Esophagus (tissue), 2 donors: Measurements from ENCODE around the gene ANKRD22. TPM values are rescaled to one million over a fixed set of nuclear protein-coding genes. Genes with fewer than 3 reads are reported as not detected.
A peak's percentile ranks its signal among the peaks of the same experiment; 100 is the strongest.

Source experiments
- H3K27ac ChIP-seq, 2 donors: one replicate each; pipeline ENCODE4 v1.5.1; 2013; ENCODE audit warnings: low read depth in 2 of 2, mild to moderate bottlenecking in 2 of 2, inconsistent platforms in 1 of 2, low read length in 1 of 2, moderate library complexity in 1 of 2
- H3K27me3 ChIP-seq, 2 donors: one replicate each; pipeline ENCODE4 v1.6.1; 2013; ENCODE audit warnings: low read length in 2 of 2, control low read depth in 1 of 2, mild to moderate bottlenecking in 1 of 2; ENCODE audit not compliant: insufficient read depth in 2 of 2, control insufficient read depth in 1 of 2
- H3K36me3 ChIP-seq, 2 donors: one replicate each; pipeline ENCODE4 v1.6.1; 2013; ENCODE audit warnings: low read length in 1 of 2; ENCODE audit not compliant: control insufficient read depth in 2 of 2, insufficient read depth in 2 of 2
- H3K4me1 ChIP-seq, 2 donors: one replicate each; pipeline ENCODE4 v1.6.1; 2013; ENCODE audit warnings: low read length in 1 of 2; ENCODE audit not compliant: control insufficient read depth in 2 of 2, insufficient read depth in 2 of 2
- H3K4me3 ChIP-seq, 2 donors: one replicate each; pipeline ENCODE4 v1.5.1; 2013; ENCODE audit warnings: low read length in 2 of 2, mild to moderate bottlenecking in 2 of 2, low read depth in 1 of 2, moderate library complexity in 1 of 2
- H3K9me3 ChIP-seq, 2 donors: one replicate each; pipeline ENCODE4 v1.6.1; 2013; ENCODE audit warnings: mild to moderate bottlenecking in 2 of 2, low read depth in 1 of 2, low read length in 1 of 2, moderate library complexity in 1 of 2; ENCODE audit not compliant: control insufficient read depth in 2 of 2, insufficient read depth in 1 of 2
- WGBS, 2 donors: extraction: QIAGEN DNeasy Blood & Tissue Kit; methylation state at CpG; one replicate each; pipeline ENCODE4 v1.1.7; 2013; 5-methylcytosine and 5-hydroxymethylcytosine counted together
- polyA plus RNA-seq, 2 donors: library from polyadenylated mRNA; stranded (reverse); fragments of 200-250 nt; gene quantifications; one replicate each; pipeline ENCODE4 v1.2.3, GENCODE V29; 2013
- donor health status: healthy with polysubstance abuse.
- donor health status: Bipolar disorder and iron deficiency.

ANKRD22 gene
- polyA plus RNA-seq, 2 donors = 31.5 to 46.0 TPM

DNA sequence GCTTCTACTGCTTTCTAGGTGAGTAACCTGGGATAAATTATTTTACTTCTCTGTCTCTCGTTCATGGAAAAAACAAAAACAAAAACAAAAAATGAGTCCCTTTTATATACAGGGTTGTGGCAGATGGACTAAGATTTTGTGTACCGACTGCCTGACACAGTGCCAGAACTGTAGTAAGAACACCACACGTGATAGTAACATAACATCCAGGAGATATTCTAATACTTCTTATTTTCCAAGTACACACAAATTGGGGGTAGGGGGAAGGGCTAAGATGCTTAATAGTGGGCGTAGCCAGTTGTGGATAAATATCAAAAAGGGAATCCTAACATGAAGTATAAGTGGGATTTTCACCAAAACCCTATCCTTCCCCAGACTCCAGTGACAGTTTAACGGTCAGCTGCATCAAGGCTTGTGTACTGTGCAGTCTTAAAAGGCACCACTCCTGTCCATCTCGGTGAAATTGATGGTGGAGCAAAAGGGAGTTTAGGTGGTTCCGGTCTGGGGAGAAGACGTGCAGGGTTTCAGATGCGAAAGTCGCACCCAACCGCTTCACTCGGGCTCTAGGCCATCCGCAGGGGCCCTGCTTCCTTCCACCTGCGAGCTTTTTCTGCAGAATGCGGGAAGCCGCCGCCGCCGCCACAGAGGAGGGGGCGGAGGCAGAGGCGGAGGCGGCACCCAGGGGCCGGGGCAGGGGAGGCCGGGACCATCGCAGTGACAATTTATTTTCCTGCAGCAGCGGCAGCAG is 28.1 kb upstream of the ANKRD22 start, which contains the start of gene STAMBPL1:
Gene STAMBPL1 (plus strand): TSS at position 712 of the 748 bp plus-strand sequence. CDS start 21,464 bp downstream, outside the sequence.
- no peaks in the 10 kb centered on the region for H3K36me3 ChIP-seq
- H3K27me3 ChIP-seq = no peaks in the 10 kb centered on the region
- H3K9me3 ChIP-seq = no peaks in the 10 kb centered on the region
- H3K4me3 ChIP-seq = peak within 1 kb of the TSS; percentile 84 to 98
- H3K27ac ChIP-seq = peak within 1 kb of the TSS; percentile 89
- no peaks in the 10 kb centered on the region for H3K4me1 ChIP-seq
- 3 to 4% methylated on average over 25 to 26 of the region's 26 CpGs for WGBS, 2 donors

DNA sequence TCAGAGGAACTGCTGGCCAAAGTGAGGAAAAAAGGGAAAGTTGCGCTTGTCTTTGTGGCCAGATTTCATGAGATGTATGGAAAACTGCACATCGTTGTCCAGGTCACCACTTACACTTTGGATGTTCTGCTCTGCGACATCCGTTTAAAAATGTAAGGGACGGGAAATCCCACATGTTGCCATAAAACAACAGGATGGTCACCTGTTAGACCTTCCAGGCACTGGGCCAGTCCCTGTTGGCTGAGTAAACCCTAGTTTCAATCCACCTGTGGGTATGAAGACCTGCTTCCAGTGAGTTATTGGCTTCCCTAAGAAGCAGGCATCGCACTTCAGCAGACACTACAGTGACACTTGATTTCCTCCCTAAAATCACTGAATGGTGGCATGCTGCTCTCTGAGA is 25.7 kb upstream of the ANKRD22 start:
- WGBS, 2 donors = 89 to 92% methylated on average over 6 of the region's 6 CpGs
- no peak overlapping the region for H3K27ac ChIP-seq
- no peaks in the 10 kb centered on the region for H3K9me3 ChIP-seq

GRCh38 chr10:88875081-88875480 is 23.4 kb upstream of the ANKRD22 start:
- Histone ChIP-seq H3K27me3 (no peaks in the 10 kb centered on the region), H3K4me3 (no peak overlapping the region), H3K36me3 (no peaks in the 10 kb centered on the region), H3K4me1 (no peaks in the 10 kb centered on the region), H3K9me3 (no peaks in the 10 kb centered on the region), H3K27ac (no peak overlapping the region)

More for the DNA sequence above, 25.7 kb upstream of the ANKRD22 start:
- Histone ChIP-seq H3K36me3 (no peaks in the 10 kb centered on the region), H3K4me1 (no peaks in the 10 kb centered on the region), H3K4me3 (no peak overlapping the region), H3K27me3 (no peaks in the 10 kb centered on the region)

- Histone ChIP-seq H3K4me3 (no peak overlapping the region), H3K27ac (no peak overlapping the region), H3K36me3 (no peaks in the 10 kb centered on the region), H3K27me3 (no peaks in the 10 kb centered on the region), H3K9me3 (no peaks in the 10 kb centered on the region), H3K4me1 (no peaks in the 10 kb centered on the region)
- 75 to 79% methylated on average over 2 of the region's 2 CpGs for WGBS, 2 donors
Measured at GRCh38 chr10:88874281-88874680, 22.6 kb upstream of the ANKRD22 start.

- no peak overlapping the region for H3K27ac ChIP-seq
- H3K36me3 ChIP-seq = no peaks in the 10 kb centered on the region
- H3K4me3 ChIP-seq = no peak overlapping the region
- no peaks in the 10 kb centered on the region for H3K9me3 ChIP-seq
- 56 to 57% methylated on average over 2 of the region's 2 CpGs for WGBS, 2 donors
- no peaks in the 10 kb centered on the region for H3K27me3 ChIP-seq
- H3K4me1 ChIP-seq = no peaks in the 10 kb centered on the region
Measured at GRCh38 chr10:88873757-88874156, 22.1 kb upstream of the ANKRD22 start.

- H3K36me3 ChIP-seq = no peaks in the 10 kb centered on the region
- H3K4me1 ChIP-seq = peaks cover 0 to 3% of the 10 kb centered on the region in 2 donors
- H3K4me3 ChIP-seq = no peak overlapping the region
- no peaks in the 10 kb centered on the region for H3K9me3 ChIP-seq
- H3K27ac ChIP-seq = no peak overlapping the region
- no peaks in the 10 kb centered on the region for H3K27me3 ChIP-seq
Measured at GRCh38 chr10:88870089-88870488, 18.4 kb upstream of the ANKRD22 start.

- H3K36me3 ChIP-seq = no peaks in the 10 kb centered on the region
- peak overlapping the region in 1 of 2 donors; percentile 60 for H3K27ac ChIP-seq
- H3K9me3 ChIP-seq = no peaks in the 10 kb centered on the region
- peaks cover 0 to 3% of the 10 kb centered on the region in 2 donors for H3K4me1 ChIP-seq
- no peaks in the 10 kb centered on the region for H3K27me3 ChIP-seq
- no peak overlapping the region for H3K4me3 ChIP-seq
- 59 to 70% methylated on average over 2 of the region's 2 CpGs for WGBS, 2 donors
Measured at GRCh38 chr10:88866454-88866853, 14.8 kb upstream of the ANKRD22 start.

DNA sequence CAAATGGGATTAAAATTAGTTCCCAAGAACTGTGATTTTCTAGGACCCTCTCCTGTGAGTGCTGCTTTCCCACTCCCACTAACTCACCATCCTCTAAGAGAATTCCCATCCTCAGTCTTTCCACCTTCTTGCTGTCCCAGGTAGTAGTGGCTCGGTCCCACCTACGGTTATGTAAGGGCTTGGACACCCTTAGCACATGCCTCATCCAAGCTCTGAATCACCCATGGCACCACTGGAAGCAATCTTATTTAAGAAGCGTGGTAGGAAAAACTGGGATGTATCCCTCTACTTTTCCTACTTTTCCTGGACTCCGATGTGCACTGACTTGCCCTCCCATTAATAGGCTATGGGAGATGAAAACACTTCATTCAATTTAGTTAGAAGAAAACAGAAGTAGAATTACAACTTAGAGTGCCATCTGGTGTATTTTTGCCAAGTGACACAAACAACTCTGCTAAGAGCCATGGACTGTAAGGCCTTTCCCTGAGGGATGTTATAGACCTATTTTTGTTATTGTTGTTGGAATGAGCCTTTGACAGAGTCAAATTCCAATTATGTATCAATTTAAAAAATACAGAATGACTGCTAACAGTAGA is 13.7 kb upstream of the ANKRD22 start:
- Histone ChIP-seq H3K36me3 (no peaks in the 10 kb centered on the region), H3K27ac (peak overlapping the region; percentile 20 to 21), H3K9me3 (no peaks in the 10 kb centered on the region), H3K4me1 (peaks cover 0 to 3% of the 10 kb centered on the region in 2 donors), H3K4me3 (no peak overlapping the region), H3K27me3 (no peaks in the 10 kb centered on the region)
- 59 to 72% methylated on average over 4 of the region's 4 CpGs for WGBS, 2 donors

DNA sequence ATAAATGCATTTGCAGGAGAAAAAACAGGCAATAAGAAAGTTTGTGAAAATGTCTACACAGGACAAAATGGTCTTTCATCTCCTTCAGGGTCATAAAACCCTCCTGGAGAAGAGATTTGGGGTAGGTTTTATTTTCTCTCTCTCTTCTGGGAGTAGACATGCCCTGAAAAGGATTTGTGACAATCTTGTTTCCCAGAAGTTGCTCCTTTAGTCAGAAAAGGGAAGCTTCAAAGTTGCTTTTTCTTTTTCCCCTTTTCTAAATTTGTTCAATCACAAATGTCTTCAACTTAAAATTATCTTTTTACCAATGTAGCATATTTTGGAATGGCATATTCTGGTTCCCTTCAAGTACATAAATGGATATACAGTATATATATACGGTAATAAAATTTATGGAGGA is 9.4 kb upstream of the ANKRD22 start:
- Histone ChIP-seq H3K9me3 (no peaks in the 10 kb centered on the region), H3K27me3 (no peaks in the 10 kb centered on the region), H3K4me3 (no peak overlapping the region), H3K36me3 (no peaks in the 10 kb centered on the region), H3K27ac (no peak overlapping the region), H3K4me1 (peaks cover 0 to 3% of the 10 kb centered on the region in 2 donors)
- 55 to 94% methylated on average over 1 of the region's 1 CpG for WGBS, 2 donors

- Histone ChIP-seq H3K9me3 (no peaks in the 10 kb centered on the region), H3K27me3 (no peaks in the 10 kb centered on the region), H3K4me3 (no peak overlapping the region), H3K36me3 (no peaks in the 10 kb centered on the region), H3K4me1 (no peaks in the 10 kb centered on the region), H3K27ac (no peak overlapping the region)
- 29 to 35% methylated on average over 2 of the region's 2 CpGs for WGBS, 2 donors
Measured at GRCh38 chr10:88858491-88858890, 6.8 kb upstream of the ANKRD22 start.
